ENCODE data around the gene FBLN1.

DNA sequence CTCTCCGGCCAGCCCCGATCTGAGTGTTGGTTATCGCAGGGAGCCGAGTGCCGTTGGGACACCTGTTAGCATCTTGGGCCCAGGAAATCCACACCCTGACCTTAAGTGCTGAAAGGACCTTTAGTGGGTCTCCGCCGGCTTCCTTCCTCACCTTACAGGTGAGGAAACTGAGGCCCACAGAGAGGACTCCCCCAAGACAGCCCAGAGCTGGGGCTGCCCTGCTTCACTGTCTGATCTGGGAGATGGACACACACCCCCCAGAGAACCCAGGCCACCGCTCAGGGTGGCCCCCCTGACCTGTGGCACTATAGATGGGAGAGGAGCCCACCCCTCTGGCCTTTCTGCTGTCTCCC, 73.6 kb downstream of the FBLN1 start:
- TF ChIP-seq, protein P1, sequence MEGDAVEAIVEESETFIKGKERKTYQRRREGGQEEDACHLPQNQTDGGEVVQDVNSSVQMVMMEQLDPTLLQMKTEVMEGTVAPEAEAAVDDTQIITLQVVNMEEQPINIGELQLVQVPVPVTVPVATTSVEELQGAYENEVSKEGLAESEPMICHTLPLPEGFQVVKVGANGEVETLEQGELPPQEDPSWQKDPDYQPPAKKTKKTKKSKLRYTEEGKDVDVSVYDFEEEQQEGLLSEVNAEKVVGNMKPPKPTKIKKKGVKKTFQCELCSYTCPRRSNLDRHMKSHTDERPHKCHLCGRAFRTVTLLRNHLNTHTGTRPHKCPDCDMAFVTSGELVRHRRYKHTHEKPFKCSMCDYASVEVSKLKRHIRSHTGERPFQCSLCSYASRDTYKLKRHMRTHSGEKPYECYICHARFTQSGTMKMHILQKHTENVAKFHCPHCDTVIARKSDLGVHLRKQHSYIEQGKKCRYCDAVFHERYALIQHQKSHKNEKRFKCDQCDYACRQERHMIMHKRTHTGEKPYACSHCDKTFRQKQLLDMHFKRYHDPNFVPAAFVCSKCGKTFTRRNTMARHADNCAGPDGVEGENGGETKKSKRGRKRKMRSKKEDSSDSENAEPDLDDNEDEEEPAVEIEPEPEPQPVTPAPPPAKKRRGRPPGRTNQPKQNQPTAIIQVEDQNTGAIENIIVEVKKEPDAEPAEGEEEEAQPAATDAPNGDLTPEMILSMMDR (IDR thresholded peaks at IDR 0.05): no peak
- TF ChIP-seq EZH2 (IDR thresholded peaks at IDR 0.05; ENCODE audit: borderline replicate concordance, insufficient read depth, low read depth, low read length, poor library complexity, severe bottlenecking): no peak

Measured in B cell (primary cell).